ENCODE measurements around the gene FYB1. TPM values are rescaled to one million over a fixed set of nuclear protein-coding genes. Genes with fewer than 3 reads are reported as not detected.

The FYB1 gene
- total RNA-seq, 1 donor from 2014 or later: not detected

GRCh38 chr5:39083968-39084367, 135.4 kb downstream of the FYB1 start:
- H3K27ac Mint-ChIP-seq: no peak overlapping the region
- H3K36me3 Mint-ChIP-seq (ENCODE audit: insufficient read depth): no peaks in the 10 kb centered on the region
- TF ChIP-seq CTCF (IDR thresholded peaks at IDR 0.05; ENCODE audit: unreplicated experiment): no peak
- H3K9me3 Mint-ChIP-seq (ENCODE audit: low read depth): peaks cover 5% of the 10 kb centered on the region
- H3K4me3 Mint-ChIP-seq (ENCODE audit: low read depth): no peak overlapping the region
- H3K4me1 Mint-ChIP-seq (ENCODE audit: low read depth): no peaks in the 10 kb centered on the region
- DNase-seq (ENCODE audit: low spot score, unreplicated experiment): no peak
- H3K27me3 Mint-ChIP-seq: no peaks in the 10 kb centered on the region

GRCh38 chr5:39082995-39083394, 136.4 kb downstream of the FYB1 start:
- TF ChIP-seq CTCF (IDR thresholded peaks at IDR 0.05; ENCODE audit: unreplicated experiment): no peak
- Mint-ChIP-seq H3K27ac (no peak overlapping the region), H3K9me3 (ENCODE audit: low read depth) (no peaks in the 10 kb centered on the region), H3K36me3 (ENCODE audit: insufficient read depth) (no peaks in the 10 kb centered on the region), H3K4me1 (ENCODE audit: low read depth) (no peaks in the 10 kb centered on the region), H3K4me3 (ENCODE audit: low read depth) (no peak overlapping the region), H3K27me3 (no peaks in the 10 kb centered on the region)
- no peak for DNase-seq (ENCODE audit: low spot score, unreplicated experiment)

GRCh38 chr5:39080597-39081204, 138.7 kb downstream of the FYB1 start:
- H3K4me1 Mint-ChIP-seq (ENCODE audit: low read depth): peaks cover 3% of the 10 kb centered on the region
- no peaks in the 10 kb centered on the region for H3K9me3 Mint-ChIP-seq (ENCODE audit: low read depth)
- no peak overlapping the region for H3K4me3 Mint-ChIP-seq (ENCODE audit: low read depth)
- TF ChIP-seq CTCF (IDR thresholded peaks at IDR 0.05; ENCODE audit: unreplicated experiment): peak; percentile 84
- peak; percentile 22 for DNase-seq (ENCODE audit: low spot score, unreplicated experiment)
- no peaks in the 10 kb centered on the region for H3K36me3 Mint-ChIP-seq (ENCODE audit: insufficient read depth)
- H3K27ac Mint-ChIP-seq: no peak overlapping the region
- H3K27me3 Mint-ChIP-seq: no peaks in the 10 kb centered on the region

- no peak for TF ChIP-seq CTCF (IDR thresholded peaks at IDR 0.05; ENCODE audit: unreplicated experiment)
- H3K4me1 Mint-ChIP-seq (ENCODE audit: low read depth): peaks cover 5% of the 10 kb centered on the region
- H3K4me3 Mint-ChIP-seq (ENCODE audit: low read depth): no peak overlapping the region
- no peaks in the 10 kb centered on the region for H3K9me3 Mint-ChIP-seq (ENCODE audit: low read depth)
- no peaks in the 10 kb centered on the region for H3K36me3 Mint-ChIP-seq (ENCODE audit: insufficient read depth)
- no peak overlapping the region for H3K27ac Mint-ChIP-seq
- no peaks in the 10 kb centered on the region for H3K27me3 Mint-ChIP-seq
- DNase-seq (ENCODE audit: low spot score, unreplicated experiment): no peak
These were observed 139.2 kb downstream of the FYB1 start for GRCh38 chr5:39080168-39080567.

GRCh38 chr5:39079147-39079546, 140.2 kb downstream of the FYB1 start:
- DNase-seq (ENCODE audit: low spot score, unreplicated experiment): no peak
- Mint-ChIP-seq H3K36me3 (ENCODE audit: insufficient read depth) (no peaks in the 10 kb centered on the region), H3K9me3 (ENCODE audit: low read depth) (no peaks in the 10 kb centered on the region), H3K27me3 (no peaks in the 10 kb centered on the region), H3K27ac (no peak overlapping the region), H3K4me3 (ENCODE audit: low read depth) (no peak overlapping the region), H3K4me1 (ENCODE audit: low read depth) (peaks cover 5% of the 10 kb centered on the region)
- no peak for TF ChIP-seq CTCF (IDR thresholded peaks at IDR 0.05; ENCODE audit: unreplicated experiment)
